Measurements from ENCODE around the gene CMTM6.
"Not testable (repeated sequence)": the region's sequence is repeated elsewhere in the genome, so short reads cannot be mapped to it uniquely, and the experiment has no call there.

CMTM6 gene, protein sequence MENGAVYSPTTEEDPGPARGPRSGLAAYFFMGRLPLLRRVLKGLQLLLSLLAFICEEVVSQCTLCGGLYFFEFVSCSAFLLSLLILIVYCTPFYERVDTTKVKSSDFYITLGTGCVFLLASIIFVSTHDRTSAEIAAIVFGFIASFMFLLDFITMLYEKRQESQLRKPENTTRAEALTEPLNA

GRCh38 chr3:32502118-32502945, at the start of gene CMTM6:
Gene CMTM6 (minus strand): TSS chr3:32502852. CDS start chr3:32502745, 107 bp downstream.
- no peak for DNase-seq (ENCODE audit: low read depth)

GRCh38 chr3:32552013-32552412, 49.4 kb upstream of the CMTM6 start:
- no peak for DNase-seq (ENCODE audit: low read depth)

DNA sequence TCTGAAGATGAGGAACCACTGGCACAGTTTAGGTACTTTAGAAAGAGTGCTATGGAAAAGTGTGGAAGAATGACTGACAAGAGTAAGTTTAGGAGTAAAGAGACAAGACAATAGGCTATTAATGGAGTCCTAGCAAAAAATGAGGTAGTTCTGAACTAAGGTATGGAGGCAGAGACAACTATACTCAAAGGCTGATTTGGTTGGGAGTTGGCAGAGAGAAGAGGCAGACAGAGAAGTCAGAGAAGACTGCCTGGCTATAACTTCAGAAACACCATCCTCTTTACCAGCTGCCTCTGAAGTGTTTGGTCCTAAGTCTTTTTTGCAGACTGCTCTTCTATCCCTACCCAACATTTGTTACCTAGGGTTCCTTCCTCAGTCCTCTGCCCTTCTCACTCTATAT, 48.8 kb upstream of the CMTM6 start:
- DNase-seq (ENCODE audit: low read depth) = no peak

GRCh38 chr3:32551087-32551486, 48.4 kb upstream of the CMTM6 start:
- DNase-seq (ENCODE audit: low read depth) = no peak

DNA sequence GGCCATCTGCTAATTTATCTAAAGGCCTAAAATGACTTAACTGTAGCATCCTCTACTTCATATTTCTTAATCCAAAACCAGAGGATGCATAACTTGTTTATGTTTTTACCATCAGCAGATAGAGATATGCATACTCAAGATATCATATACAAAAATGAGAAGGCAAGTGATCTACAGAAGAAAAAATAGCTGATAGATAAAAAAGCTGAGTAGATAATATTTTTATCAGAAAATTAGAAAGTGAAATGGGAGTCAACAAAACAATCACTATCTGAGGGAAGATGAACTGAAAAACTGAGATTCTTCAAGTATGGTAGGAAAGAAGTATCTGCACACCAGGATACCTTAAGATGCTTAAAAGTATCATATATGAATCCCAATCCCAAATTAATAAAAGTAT, 42.7 kb upstream of the CMTM6 start:
- DNase-seq (ENCODE audit: low read depth) = no peak

DNA sequence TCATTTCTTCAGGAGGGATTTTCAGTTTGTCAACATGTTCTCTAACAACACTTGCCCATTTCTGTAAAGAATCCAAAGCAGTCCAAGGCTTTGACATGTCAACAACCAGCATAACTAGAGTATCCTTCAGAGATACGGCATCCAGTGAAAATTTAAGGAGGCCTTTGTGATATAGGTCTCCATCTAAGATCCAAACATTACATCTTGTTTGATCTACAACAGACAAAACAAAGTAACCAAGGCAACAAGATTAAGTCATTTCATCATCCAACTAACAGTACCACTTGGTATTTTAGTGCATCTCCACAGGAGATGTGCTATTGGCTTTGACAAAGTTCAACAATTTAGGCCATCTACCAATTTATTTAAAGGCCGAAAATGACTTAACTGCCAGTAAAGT, 42.2 kb upstream of the CMTM6 start:
- DNase-seq (ENCODE audit: low read depth) = no peak

DNA sequence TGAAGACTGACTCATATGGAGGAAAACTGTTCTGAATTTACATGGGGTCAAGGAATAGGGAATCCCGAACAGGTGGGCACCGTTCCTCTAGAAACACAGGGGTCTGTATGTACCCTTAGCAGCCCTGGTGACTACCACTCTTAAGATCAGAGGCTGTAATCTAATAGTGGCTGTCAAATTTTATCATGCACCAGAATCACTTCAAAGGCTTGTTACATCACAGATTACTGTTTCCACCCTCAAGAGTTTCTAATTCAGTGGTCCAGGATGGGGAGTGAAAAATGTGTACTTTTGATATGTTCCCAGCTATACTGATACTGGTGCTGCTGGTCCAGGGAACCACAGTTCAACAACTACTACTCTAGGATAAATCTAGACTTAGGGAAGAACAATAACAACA, 40.2 kb upstream of the CMTM6 start:
- no peak for DNase-seq (ENCODE audit: low read depth)

DNA sequence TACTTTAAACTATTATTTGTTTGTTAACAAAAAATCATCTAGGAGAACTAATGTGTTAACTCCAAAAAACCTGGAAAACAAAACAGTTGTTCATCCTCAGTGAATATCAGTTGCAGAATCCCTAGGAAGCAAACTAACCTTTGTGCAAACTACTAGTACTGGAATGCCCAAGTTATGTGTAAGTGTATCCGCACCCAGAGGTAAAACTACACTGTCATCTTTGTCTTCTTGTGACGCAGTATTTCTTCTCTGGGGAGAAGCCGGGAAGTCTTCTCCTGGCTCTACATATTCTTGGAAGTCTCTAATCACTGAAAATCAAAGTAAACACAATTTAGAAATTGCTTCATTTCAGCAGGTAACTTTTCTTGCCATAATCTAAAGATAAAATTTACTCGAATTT, 38.2 kb upstream of the CMTM6 start:
- DNase-seq (ENCODE audit: low read depth) = no peak

GRCh38 chr3:32532434-32532833, 29.8 kb upstream of the CMTM6 start:
- no peak for DNase-seq (ENCODE audit: low read depth)

DNA sequence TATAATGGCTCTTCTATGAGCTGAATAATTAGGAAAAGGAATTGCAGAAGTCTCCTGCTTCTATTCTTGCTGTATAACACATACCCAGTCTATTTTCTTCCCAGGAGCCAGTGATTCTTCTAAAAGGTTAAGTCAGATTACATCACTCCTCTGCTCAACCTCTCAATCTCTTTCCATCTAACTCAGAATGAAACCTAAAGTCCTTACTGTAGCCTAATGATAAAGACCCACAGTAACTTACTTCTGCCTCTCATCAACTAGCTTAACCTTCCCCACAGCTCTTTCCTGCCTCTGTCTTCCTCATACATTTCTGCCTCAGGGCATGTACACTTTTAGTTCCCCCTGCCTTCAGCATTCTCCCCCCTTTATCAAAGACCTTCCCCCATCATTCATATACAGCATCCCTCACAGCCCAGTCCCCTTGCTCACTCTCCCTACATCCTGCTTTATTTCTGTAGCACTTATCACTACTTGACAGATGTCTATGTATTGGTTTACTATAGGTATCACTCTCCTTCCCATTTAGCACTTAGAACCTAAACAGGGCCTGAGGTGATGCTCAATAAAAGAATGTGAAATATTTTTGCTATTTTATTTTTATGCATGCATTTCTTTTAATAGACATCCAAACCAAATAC, 28.5 kb upstream of the CMTM6 start:
- DNase-seq (ENCODE audit: low read depth) = no peak

DNA sequence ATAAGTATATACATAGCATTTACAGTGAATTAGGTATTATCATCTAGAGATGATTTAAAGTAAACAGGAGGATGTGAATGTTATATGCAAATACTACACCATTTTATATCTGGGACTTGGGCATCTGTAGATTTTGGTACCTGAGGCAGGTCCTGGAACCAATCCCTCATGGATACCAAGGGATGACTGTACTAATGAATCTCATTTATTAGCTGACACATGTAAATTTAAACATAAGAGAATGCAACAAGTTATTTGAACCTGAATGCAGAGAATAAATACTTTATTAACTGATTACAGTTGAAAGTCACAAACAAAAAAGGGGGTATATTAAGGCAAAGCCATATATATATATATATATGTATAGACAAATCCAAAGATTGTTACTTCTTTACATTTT, 23.1 kb upstream of the CMTM6 start:
- no peak for DNase-seq (ENCODE audit: low read depth)

DNA sequence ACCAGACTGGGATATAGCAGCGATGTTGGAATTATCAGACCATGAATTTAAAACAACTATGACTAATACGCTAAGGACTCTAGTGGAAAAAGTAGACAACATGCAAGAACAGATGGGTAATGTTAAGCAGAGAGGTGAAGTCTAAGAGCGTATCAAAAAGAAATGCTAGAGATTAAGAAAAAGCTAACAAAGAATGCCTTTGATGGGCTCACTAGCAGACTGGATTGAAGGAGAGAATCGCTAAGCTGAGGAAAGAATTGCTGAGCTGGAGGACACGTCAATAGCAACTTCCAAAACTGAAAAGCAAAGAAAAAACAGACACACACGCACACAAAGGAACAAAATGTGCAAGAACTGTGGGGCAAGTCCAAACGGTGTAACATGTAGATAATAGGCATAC, 20.0 kb upstream of the CMTM6 start:
- no peak for DNase-seq (ENCODE audit: low read depth)

- DNase-seq (ENCODE audit: low read depth) = not testable (repeated sequence)
Measured at GRCh38 chr3:32518921-32519320, 16.3 kb upstream of the CMTM6 start.

DNA sequence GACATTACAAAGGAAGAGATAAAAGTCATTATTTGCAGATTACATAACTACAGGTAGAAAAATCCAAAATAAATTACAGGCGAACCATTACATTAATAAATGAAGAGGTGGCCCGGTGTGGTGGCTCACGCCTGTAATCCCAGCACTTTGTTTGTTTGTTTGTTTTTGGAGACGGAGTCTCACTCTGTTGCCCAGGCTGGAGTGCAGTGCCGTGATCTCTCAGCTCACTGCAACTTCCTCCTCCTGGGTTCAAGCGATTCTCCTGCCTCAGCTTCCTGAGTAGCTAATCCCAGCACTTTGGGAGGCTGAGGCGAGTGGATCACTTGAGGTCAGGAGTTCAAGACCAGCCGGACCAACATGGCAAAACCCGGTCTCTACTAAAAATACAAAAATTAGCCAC, 14.1 kb upstream of the CMTM6 start:
- DNase-seq (ENCODE audit: low read depth) = not testable (repeated sequence)

GRCh38 chr3:32511005-32511404, 8.4 kb upstream of the CMTM6 start:
- DNase-seq (ENCODE audit: low read depth) = no peak

GRCh38 chr3:32510075-32510724, 7.5 kb upstream of the CMTM6 start:
- DNase-seq (ENCODE audit: low read depth) = no peak

DNA sequence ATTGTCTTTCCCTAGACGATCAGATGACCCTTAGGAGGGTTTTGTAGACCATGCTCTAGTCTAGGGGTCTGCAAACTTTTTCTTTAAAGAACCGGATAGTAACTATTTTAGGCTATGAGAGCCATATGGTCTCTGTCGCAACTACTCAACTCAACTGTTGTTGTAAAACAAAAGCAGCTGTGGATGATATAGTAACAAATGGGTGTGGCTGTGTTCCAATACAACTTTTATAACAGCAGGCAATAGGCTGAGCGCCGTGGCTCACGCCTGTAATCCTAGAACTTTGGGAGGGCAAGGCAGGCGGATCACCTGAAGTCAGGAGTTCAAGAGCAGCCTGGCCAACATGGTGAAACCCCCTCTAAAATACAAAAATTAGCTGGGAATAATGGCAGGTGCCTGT, 6.1 kb upstream of the CMTM6 start:
- DNase-seq (ENCODE audit: low read depth) = no peak

DNA sequence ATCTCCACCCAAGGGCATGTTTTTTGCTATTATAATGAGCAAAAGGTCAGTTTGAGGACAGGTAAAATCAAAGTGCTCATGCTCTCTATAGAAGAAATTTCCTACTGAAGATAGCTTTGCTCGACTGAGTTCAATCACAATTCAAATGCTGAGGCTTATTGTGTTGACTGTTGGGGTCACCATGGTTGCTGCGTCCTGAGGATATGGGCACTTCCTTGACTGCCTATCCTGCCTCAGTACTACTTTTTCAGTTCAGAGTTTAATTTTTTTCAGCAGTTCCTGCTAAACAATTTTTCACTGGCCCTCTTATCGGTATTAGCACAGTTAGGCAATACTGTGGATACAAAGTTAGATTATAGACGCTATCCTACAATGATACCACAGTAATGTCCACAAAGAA, 3.8 kb upstream of the CMTM6 start:
- no peak for DNase-seq (ENCODE audit: low read depth)

DNA sequence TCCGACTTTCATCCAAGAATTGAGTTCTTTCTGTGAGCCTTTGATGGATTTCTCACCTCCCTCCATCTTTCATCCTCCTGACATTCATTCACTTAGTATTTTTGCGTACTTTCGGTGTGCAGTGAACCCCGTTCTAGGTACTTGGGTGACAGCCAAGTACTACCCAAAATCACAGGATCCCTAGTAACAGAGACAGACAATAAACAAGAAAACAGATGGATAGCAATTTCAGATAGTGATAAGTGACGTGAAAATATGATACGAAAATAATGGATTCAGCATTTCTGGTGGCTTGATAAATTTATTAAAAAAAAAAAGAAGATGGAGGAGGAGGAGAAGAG, 264 bp upstream of the CMTM6 start:
- DNase-seq (ENCODE audit: low read depth) = no peak

DNA sequence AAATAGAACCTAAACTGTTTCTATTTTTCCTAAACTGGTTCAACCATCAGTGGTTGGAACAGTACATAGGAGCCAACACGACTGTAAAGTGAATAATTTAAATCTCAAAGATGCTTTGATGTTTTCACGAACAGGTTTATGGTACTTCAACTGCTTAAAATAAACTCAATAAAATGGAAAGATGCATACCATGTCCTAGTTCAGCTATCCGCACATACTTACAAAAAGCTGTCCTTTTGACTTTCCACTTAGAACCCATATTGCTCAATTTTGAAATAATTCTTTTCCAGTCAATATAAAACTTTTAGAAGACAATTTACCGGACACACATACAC, 902 bp downstream of the CMTM6 start:
- no peak for DNase-seq (ENCODE audit: low read depth)

DNA sequence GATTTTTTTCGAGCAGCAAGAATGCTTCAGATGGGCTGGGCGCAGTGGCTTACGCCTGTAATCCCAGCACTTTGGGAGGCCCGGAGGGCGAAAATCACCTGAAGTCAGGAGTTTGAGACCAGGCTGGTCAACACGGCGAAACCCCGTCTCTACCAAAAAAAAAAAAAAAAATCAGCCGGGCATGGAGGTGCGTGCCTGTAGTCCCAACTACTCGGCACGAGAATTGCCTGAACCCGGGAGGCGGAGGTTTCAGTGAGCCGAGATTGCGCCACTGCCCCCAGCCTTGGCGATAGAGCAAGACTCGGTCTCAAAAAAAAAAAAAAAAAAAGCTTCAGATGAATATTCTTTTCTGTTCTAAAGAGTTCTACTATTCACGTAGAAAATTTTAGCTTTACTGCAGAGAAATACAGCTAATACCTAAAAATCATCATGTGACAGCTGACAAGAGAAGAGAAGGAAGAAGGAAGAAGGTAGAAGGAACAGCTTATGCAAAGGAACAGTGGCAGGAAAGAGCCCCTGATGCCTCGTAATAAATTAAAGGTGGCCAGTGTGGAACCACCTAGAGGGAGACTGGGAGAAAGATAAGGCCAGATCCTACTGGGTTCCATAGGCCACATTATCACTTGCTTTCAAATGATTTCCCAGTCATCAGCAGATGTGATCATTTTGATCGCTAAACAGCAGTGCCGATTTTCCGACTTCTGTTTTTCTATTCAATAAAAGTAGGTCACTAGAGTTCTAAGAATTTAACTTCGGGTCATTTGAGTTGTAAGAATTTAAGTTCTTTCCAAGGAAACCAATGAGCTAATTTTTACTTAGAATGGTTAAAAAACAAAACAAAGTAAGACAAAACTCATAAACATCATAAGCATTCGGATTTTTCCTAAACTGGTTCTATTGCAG, 1.5 kb downstream of the CMTM6 start:
- no peak for DNase-seq (ENCODE audit: low read depth)

DNA sequence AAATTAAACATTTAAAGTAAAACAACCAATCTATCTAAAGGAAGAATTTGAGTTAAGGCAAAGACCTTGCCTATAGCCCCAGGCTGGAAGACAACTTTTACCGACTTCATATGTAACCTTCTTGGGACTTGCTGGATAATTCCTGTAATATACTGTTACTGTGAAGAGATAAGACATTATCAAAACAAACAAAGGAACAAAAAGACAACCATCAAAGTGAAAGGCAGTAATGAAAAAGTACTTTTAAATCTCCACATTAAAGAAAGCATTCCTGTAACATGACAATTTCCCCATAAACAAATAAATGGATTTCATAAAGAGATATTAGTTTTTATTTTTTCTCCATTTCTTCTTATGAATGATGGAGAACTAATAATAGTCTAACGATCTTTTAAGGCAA, 2.4 kb downstream of the CMTM6 start:
- DNase-seq (ENCODE audit: low read depth) = no peak
